ENCODE data around the gene MKNK1. TPM values are rescaled to one million over a fixed set of nuclear protein-coding genes. Genes with fewer than 3 reads are reported as not detected.

The MKNK1 gene
- total RNA-seq, 1 donor = 25.4 TPM

DNA sequence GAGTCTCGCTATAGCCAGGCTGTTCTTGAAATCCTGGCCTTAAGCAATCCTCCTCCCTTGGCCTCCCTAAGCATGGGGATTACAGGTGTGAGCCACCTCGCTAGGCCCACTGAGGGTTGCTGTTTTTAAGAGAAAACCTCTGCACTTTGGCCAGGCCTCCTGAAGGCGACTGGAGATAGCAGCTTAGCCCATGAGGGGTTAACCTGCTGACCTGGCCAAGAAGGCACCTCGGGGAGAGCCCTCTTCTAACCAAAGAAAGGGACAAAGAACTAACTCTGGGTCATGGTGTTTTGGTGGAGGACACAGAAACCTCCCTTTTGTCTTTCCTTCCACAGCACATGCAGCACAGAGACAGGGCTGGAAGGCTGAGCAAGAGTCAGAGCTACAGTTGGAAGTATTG, 35.0 kb downstream of the MKNK1 start:
- H3K27me3 ChIP-seq (ENCODE audit: insufficient read depth, low read length) = no peaks in the 10 kb centered on the region
- H3K4me3 ChIP-seq (ENCODE audit: low read length) = no peak overlapping the region
- H3K4me1 ChIP-seq (ENCODE audit: insufficient read depth, low read length) = no peaks in the 10 kb centered on the region
- no peaks in the 10 kb centered on the region for H3K9me3 ChIP-seq (ENCODE audit: low read depth, low read length)

DNA sequence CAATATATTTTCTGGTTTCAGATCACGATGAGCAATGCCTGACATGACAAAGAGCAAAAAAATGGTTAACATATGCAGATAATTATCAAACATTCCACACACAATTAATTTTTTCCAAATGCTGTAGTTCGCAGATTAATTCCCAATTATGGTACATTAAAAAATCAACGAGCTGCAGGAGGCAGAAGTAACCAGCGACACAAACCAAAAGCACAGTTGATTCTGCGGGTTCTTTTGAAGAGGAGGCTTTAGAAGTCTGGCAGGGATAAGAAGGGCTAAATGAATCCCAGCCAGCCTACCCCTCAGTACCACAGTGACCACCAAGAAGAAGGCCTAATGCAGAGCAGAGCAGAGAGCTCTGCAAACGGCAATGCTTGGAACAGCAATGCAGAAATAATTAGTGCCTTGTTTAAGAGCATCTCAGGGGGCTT, 35.6 kb downstream of the MKNK1 start:
- H3K9me3 ChIP-seq (ENCODE audit: low read depth, low read length) = no peaks in the 10 kb centered on the region
- H3K27me3 ChIP-seq (ENCODE audit: insufficient read depth, low read length) = no peaks in the 10 kb centered on the region
- H3K4me3 ChIP-seq (ENCODE audit: low read length) = no peak overlapping the region
- no peaks in the 10 kb centered on the region for H3K4me1 ChIP-seq (ENCODE audit: insufficient read depth, low read length)

DNA sequence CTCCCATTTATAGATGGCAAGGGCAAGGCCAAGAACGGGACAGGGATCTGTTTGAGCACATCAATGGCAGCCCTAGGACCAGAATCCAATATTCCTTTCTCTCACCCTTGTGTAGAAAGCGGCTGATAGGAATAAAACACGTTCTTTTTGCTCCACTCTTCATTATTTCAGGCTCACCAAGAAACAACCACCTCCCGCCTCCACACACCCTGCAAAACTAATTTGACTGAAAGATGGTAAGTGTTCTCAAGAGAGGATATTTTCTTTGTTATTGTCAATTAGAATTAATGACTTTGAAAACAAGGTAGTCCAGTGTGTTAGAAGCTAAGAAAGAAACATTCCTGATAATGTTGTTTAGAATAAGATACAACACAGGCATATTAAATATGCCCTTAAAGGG, 40.7 kb downstream of the MKNK1 start:
- H3K9me3 ChIP-seq (ENCODE audit: low read depth, low read length) = no peaks in the 10 kb centered on the region
- no peaks in the 10 kb centered on the region for H3K4me1 ChIP-seq (ENCODE audit: insufficient read depth, low read length)
- no peaks in the 10 kb centered on the region for H3K27me3 ChIP-seq (ENCODE audit: insufficient read depth, low read length)
- no peak overlapping the region for H3K4me3 ChIP-seq (ENCODE audit: low read length)

- Histone ChIP-seq H3K4me1 (ENCODE audit: insufficient read depth, low read length) (no peaks in the 10 kb centered on the region), H3K9me3 (ENCODE audit: low read depth, low read length) (no peaks in the 10 kb centered on the region), H3K4me3 (ENCODE audit: low read length) (no peak overlapping the region), H3K27me3 (ENCODE audit: insufficient read depth, low read length) (no peaks in the 10 kb centered on the region)
Observed at GRCh38 chr1:46562498-46562897, 41.6 kb downstream of the MKNK1 start.

- Histone ChIP-seq H3K4me1 (ENCODE audit: insufficient read depth, low read length) (no peaks in the 10 kb centered on the region), H3K9me3 (ENCODE audit: low read depth, low read length) (no peaks in the 10 kb centered on the region), H3K4me3 (ENCODE audit: low read length) (no peak overlapping the region), H3K27me3 (ENCODE audit: insufficient read depth, low read length) (no peaks in the 10 kb centered on the region)
Observed at GRCh38 chr1:46558966-46559365, 45.1 kb downstream of the MKNK1 start.

- no peaks in the 10 kb centered on the region for H3K27me3 ChIP-seq (ENCODE audit: insufficient read depth, low read length)
- no peaks in the 10 kb centered on the region for H3K4me1 ChIP-seq (ENCODE audit: insufficient read depth, low read length)
- no peak overlapping the region for H3K4me3 ChIP-seq (ENCODE audit: low read length)
- no peaks in the 10 kb centered on the region for H3K9me3 ChIP-seq (ENCODE audit: low read depth, low read length)
Observed at GRCh38 chr1:46558141-46558963, 45.7 kb downstream of the MKNK1 start.

- Histone ChIP-seq H3K9me3 (ENCODE audit: low read depth, low read length) (no peaks in the 10 kb centered on the region), H3K27me3 (ENCODE audit: insufficient read depth, low read length) (no peaks in the 10 kb centered on the region), H3K4me3 (ENCODE audit: low read length) (no peak overlapping the region), H3K4me1 (ENCODE audit: insufficient read depth, low read length) (no peaks in the 10 kb centered on the region)
Observed at GRCh38 chr1:46557403-46557802, 46.7 kb downstream of the MKNK1 start.

DNA sequence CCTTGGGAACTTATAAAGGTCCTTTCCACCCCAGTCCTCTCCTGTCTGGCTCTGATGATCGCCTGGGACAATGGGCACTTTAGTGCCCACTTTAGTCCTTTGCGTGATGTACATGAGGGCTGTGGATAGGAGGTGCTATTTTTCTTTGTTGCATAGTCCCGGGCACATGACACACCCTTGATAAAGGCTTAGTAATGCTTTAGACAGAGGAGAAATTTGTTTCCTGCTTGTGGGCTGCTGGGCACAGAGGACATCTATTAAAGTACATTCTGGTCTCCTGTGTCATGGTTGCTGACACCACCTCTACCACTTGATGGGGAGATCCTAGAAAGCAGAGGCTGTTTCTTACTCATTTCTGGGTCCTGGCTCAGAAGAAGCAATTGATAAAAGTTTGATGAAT, 47.2 kb downstream of the MKNK1 start:
- no peaks in the 10 kb centered on the region for H3K4me1 ChIP-seq (ENCODE audit: insufficient read depth, low read length)
- no peak overlapping the region for H3K4me3 ChIP-seq (ENCODE audit: low read length)
- H3K27me3 ChIP-seq (ENCODE audit: insufficient read depth, low read length) = no peaks in the 10 kb centered on the region
- H3K9me3 ChIP-seq (ENCODE audit: low read depth, low read length) = no peaks in the 10 kb centered on the region

DNA sequence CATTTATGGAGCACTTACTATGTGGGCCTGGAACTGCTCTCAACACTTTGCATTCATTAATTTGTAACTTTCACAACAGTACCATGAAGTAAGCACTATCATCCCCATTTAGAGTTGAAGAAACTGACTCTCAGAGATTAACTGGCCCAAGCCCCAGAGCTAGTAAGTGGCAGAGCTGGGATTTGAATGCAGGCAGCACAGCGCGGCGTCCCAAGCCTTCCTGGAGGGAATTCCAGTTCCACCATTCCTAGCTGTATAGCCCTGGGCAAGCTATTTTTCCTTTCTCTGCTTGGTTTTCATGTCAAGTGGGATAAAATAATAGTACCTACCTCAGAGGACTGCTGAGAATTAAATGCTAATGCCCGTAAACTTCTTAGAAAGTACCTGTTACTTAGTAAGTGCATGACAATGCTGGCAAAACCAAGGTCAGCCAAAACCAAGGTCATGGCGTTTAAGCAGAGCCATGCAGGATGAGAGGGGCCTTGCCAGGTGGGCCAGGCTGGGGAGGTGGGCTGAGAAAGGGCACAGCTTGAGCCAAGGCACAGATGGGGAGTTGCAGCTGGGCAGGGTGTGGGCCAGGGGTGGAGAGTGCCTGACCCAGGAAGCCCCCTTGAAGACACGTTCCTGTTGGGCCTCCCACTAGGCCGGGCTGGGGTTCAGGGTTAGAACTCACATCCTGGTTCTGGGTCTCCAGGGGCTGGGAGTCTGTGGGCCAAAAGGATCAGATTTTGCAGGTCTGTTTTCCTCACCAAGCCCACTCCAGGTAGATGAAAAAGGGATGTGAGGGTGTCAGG, 48.0 kb downstream of the MKNK1 start:
- Histone ChIP-seq H3K4me3 (ENCODE audit: low read length) (no peak overlapping the region), H3K9me3 (ENCODE audit: low read depth, low read length) (no peaks in the 10 kb centered on the region), H3K4me1 (ENCODE audit: insufficient read depth, low read length) (no peaks in the 10 kb centered on the region), H3K27me3 (ENCODE audit: insufficient read depth, low read length) (no peaks in the 10 kb centered on the region)

DNA sequence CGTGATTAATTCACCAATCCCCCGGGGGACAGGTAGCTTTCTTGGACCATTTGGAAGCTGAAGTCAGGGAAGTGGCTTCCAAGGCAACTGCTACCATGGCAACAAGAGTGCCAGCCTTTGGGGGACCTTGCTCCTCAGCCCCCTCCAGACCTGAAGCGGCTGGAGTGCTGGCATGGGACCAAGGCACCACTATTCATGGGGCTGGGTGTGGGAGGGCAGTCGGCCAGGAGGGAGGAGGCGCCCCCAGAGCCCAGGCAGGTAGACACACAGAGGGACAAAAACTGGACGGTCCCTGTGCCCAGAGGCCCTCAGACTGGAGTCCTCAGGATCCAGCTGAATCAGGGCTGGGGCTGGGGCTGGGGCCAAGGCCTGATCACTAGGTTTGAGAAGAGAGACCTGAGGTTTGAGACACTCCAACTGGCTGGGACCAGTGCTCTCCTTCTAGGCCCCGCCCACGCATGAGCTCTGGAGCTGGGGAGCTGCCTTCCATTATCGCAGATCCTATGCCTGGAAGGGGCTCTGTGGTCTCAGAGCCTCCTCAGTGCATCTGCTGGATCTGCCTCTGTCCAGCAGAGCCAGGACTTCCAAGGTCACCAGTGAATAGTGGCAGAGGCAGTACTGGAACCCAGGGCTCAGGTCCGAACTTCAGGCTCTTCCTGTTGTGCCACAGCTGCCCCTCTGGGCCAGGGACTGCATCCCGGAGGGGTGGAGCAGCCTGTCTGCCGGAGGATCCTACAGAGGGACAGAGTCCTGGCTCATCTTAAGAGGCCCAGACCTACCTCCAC, 49.3 kb downstream of the MKNK1 start:
- Histone ChIP-seq H3K4me3 (ENCODE audit: low read length) (no peak overlapping the region), H3K4me1 (ENCODE audit: insufficient read depth, low read length) (no peaks in the 10 kb centered on the region), H3K9me3 (ENCODE audit: low read depth, low read length) (no peaks in the 10 kb centered on the region), H3K27me3 (ENCODE audit: insufficient read depth, low read length) (no peaks in the 10 kb centered on the region)

DNA sequence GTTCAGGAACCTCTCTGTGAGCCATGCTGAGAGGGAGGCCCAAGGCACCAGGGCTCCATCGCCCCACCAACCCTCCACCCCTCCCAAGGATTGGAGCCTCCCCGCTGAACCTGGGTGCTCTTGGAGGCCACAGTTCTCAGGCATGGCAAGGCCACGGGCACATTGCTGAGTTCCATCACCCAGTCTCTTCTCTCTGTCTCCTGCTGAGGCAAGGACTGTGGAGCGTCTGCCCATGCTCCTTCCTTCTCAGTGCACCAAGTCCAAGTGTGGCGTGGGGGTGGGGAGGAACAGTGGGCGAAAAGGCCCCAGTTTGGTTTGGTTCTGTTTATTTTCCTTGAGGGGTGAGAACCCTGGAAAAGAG, 49.9 kb downstream of the MKNK1 start:
- H3K4me3 ChIP-seq (ENCODE audit: low read length) = no peak overlapping the region
- H3K9me3 ChIP-seq (ENCODE audit: low read depth, low read length) = no peaks in the 10 kb centered on the region
- no peaks in the 10 kb centered on the region for H3K27me3 ChIP-seq (ENCODE audit: insufficient read depth, low read length)
- H3K4me1 ChIP-seq (ENCODE audit: insufficient read depth, low read length) = no peaks in the 10 kb centered on the region

- H3K9me3 ChIP-seq (ENCODE audit: low read depth, low read length) = no peaks in the 10 kb centered on the region
- H3K4me3 ChIP-seq (ENCODE audit: low read length) = no peak overlapping the region
- H3K4me1 ChIP-seq (ENCODE audit: insufficient read depth, low read length) = no peaks in the 10 kb centered on the region
- H3K27me3 ChIP-seq (ENCODE audit: insufficient read depth, low read length) = no peaks in the 10 kb centered on the region
Observed at GRCh38 chr1:46553506-46553905, 50.6 kb downstream of the MKNK1 start.

DNA sequence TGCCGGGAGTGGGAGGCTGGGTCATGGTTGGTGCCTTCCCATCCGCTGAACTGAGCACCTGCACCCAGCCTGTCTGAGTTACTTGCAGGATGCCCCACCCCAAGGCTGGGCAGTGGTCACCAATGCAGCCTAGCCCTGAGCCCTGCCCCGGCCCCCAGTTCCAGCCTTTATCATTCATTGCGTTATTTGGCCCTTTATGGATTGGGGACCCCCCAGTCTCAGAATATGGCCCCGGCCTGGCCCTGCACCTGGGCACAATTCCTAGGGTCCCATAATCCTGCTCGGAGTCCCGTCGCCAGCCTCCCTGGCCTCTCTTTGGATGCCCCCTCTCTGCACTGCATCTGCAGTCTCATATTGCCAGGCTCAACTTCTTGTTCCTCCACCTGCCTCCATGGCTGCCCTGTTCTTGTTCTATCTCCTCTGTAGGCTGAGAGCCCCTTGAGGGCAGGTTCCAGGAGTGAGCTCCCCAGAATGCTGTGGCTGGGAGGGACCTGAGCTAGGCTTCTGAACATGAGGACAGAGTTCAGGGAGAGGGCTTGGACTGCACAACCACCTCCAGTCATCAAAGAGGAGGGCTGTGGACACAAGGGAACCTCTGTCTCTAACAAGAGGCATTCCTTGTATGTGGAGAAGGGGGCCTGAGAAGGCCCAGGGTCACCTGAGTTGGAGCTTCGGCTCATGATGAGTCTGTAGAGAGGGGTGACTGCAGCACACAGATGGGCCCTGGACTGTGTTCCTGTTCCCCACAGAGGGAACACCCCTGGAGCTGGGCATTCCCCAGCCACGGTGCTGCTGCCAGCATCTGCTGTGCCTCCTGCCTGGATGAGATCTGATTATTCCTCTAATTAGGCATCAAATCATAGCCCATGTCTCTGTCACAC, 51.5 kb downstream of the MKNK1 start:
- Histone ChIP-seq H3K27me3 (ENCODE audit: insufficient read depth, low read length) (no peaks in the 10 kb centered on the region), H3K4me1 (ENCODE audit: insufficient read depth, low read length) (no peaks in the 10 kb centered on the region), H3K4me3 (ENCODE audit: low read length) (no peak overlapping the region), H3K9me3 (ENCODE audit: low read depth, low read length) (no peaks in the 10 kb centered on the region)

- H3K4me3 ChIP-seq (ENCODE audit: low read length) = no peak within 1 kb of the TSS
- no peaks in the 10 kb centered on the region for H3K27me3 ChIP-seq (ENCODE audit: insufficient read depth, low read length)
- H3K9me3 ChIP-seq (ENCODE audit: low read depth, low read length) = no peaks in the 10 kb centered on the region
- no peaks in the 10 kb centered on the region for H3K4me1 ChIP-seq (ENCODE audit: insufficient read depth, low read length)
Observed at GRCh38 chr1:46551597-46552095, 52.4 kb downstream of the MKNK1 start, which contains the start of gene KNCN. TSS of gene KNCN (minus strand) at chr1:46551647. CDS start at chr1:46551215, 432 bp downstream.

All from mononuclear cell (primary cell).